Caco-2 (cell line): ENCODE data around the gene BCAS3. TPM values are rescaled to one million over a fixed set of nuclear protein-coding genes. Genes with fewer than 3 reads are reported as not detected.

Experiments used
- BruUV-seq: library from RNA; stranded (reverse); fragments of 400-500 nt; replicated peaks from 2 replicates; lab custom pipeline; 2021; lab: Mats Ljungman, UMichigan
- CTCF ChIA-PET: fragments of 300-600 bp; sonication (Branson Sonifier 250); formaldehyde crosslinking; loops from one replicate; lab custom pipeline; 2022; ENCODE audit warnings: antibody characterized with exemption; lab: Charles Lee
- POLR2A ChIA-PET: fragments of 300-600 bp; sonication (Branson Sonifier 250); formaldehyde crosslinking; loops from one replicate; lab custom pipeline; 2022; ENCODE audit warnings: antibody characterized with exemption; lab: Charles Lee
- DNase-seq, 2 experiments: peaks; one replicate each; pipeline versions ENCODE4 v3.0.0 to v3.0.0-alpha.2; 2020 to 2022
- H3K27me3 ChIP-seq: replicated peaks from 2 replicates; pipeline ENCODE4 v1.6.0; 2011; ENCODE audit warnings: low read length; ENCODE audit not compliant: control insufficient read depth, insufficient read depth
- H3K36me3 ChIP-seq: 2 replicates; pipeline ENCODE4 v1.5.1; 2011; ENCODE audit warnings: low read length; ENCODE audit not compliant: control insufficient read depth, insufficient read depth
- H3K4me1 ChIP-seq: fragments of 250-450 bp; sonication (Bioruptor Pico); 2 replicates; pipeline ENCODE4 v1.5.1; 2020; ENCODE audit warnings: mild to moderate bottlenecking
- H3K4me3 ChIP-seq: 2 replicates; pipeline ENCODE4 v1.5.1; 2011; ENCODE audit warnings: low read depth, mild to moderate bottlenecking, control low read depth, low read length
- H3K9me3 ChIP-seq: fragments of 250-450 bp; sonication (Bioruptor Pico); 2 replicates; pipeline ENCODE4 v1.5.1; 2020; ENCODE audit warnings: mild to moderate bottlenecking, moderate library complexity
- H3K27ac Mint-ChIP-seq: one replicate; pipeline ENCODE4 v1.8.0; 2022; ENCODE audit warnings: mixed read lengths; ENCODE audit not compliant: unreplicated experiment
- H3K27me3 Mint-ChIP-seq: one replicate; pipeline ENCODE4 v1.8.0; 2022; ENCODE audit warnings: mixed read lengths; ENCODE audit not compliant: insufficient read depth, unreplicated experiment
- H3K36me3 Mint-ChIP-seq: one replicate; pipeline ENCODE4 v1.8.0; 2022; ENCODE audit warnings: mild to moderate bottlenecking, mixed read lengths; ENCODE audit not compliant: insufficient read depth, unreplicated experiment
- H3K4me1 Mint-ChIP-seq: one replicate; pipeline ENCODE4 v1.8.0; 2022; ENCODE audit warnings: low read depth, mixed read lengths; ENCODE audit not compliant: unreplicated experiment
- H3K4me3 Mint-ChIP-seq: one replicate; pipeline ENCODE4 v1.8.0; 2022; ENCODE audit warnings: mild to moderate bottlenecking, moderate library complexity, mixed read lengths; ENCODE audit not compliant: unreplicated experiment
- H3K9me3 Mint-ChIP-seq: one replicate; pipeline ENCODE4 v1.8.0; 2022; ENCODE audit warnings: mixed read lengths; ENCODE audit not compliant: unreplicated experiment
- CTCF ChIP-seq, 2 experiments: fragments of 200-600 bp in 1 of 2; IDR thresholded peaks; 1 replicate in 1 of 2; 2 replicates in 1 of 2; pipeline versions ENCODE4 v1.5.1 to v1.8.0; 2011 to 2022; ENCODE audit warnings: antibody characterized with exemption in 1 of 2, control low read depth in 1 of 2, inconsistent platforms in 1 of 2, low read depth in 1 of 2, low read length in 1 of 2, mild to moderate bottlenecking in 1 of 2, moderate library complexity in 1 of 2; ENCODE audit not compliant: insufficient read depth in 1 of 2, severe bottlenecking in 1 of 2, unreplicated experiment in 1 of 2
- intact Hi-C: fragments of 100-400 bp; cut with micrococcal nuclease; formaldehyde crosslinking; loops from one replicate; pipeline ENCODE4 v1.10.0; 2022; ENCODE audit not compliant: unreplicated experiment
- total RNA-seq: library from RNA; stranded (reverse); gene quantifications from 2 replicates; pipeline ENCODE4 v1.2.3, GENCODE V29; 2022

The BCAS3 gene
- total RNA-seq, 1 experiment from 2014 or later, result 44.1 TPM

- Mint-ChIP-seq H3K4me3 (no peak overlapping the region), H3K36me3 (no peaks in the 10 kb centered on the region), H3K27me3 (no peaks in the 10 kb centered on the region), H3K9me3 (peaks cover 5% of the 10 kb centered on the region), H3K4me1 (peaks cover 7% of the 10 kb centered on the region), H3K27ac (no peak overlapping the region)
- BruUV-seq, result no TSS peak
- H3K27me3 ChIP-seq, result no peaks in the 10 kb centered on the region
- no peaks in the 10 kb centered on the region; the same call in 1 of the 2 replicates for H3K4me1 ChIP-seq
- POLR2A ChIA-PET, result no interaction called here
- intact Hi-C loops, result no loop called here
- CTCF ChIA-PET, result no interaction called here
- TF ChIP-seq CTCF (IDR thresholded peaks at IDR 0.05; ENCODE audit: insufficient read depth in 1 of 2, low read depth in 1 of 2, low read length in 1 of 2, severe bottlenecking in 1 of 2, unreplicated experiment in 1 of 2), result no peak
- H3K9me3 ChIP-seq, result no peaks in the 10 kb centered on the region
- H3K36me3 ChIP-seq, result peaks cover 1% of the 10 kb centered on the region; the same call in 1 of the 2 replicates
- no peak for DNase-seq
- H3K4me3 ChIP-seq, result no peak overlapping the region
These were observed 396.3 kb downstream of the BCAS3 start for GRCh38 chr17:61073799-61074513.

GRCh38 chr17:61075988-61076387 lies 398.3 kb downstream of the BCAS3 start:
- H3K9me3 Mint-ChIP-seq, result peaks cover 10% of the 10 kb centered on the region
- intact Hi-C loops, result no loop called here
- DNase-seq, result no peak
- TF ChIP-seq CTCF (IDR thresholded peaks at IDR 0.05; ENCODE audit: insufficient read depth in 1 of 2, low read depth in 1 of 2, low read length in 1 of 2, severe bottlenecking in 1 of 2, unreplicated experiment in 1 of 2), result no peak
- H3K27me3 Mint-ChIP-seq, result no peaks in the 10 kb centered on the region
- Histone ChIP-seq H3K27me3 (no peaks in the 10 kb centered on the region), H3K36me3 (peaks cover 1% of the 10 kb centered on the region; the same call in 1 of the 2 replicates), H3K9me3 (no peaks in the 10 kb centered on the region), H3K4me3 (no peak overlapping the region), H3K4me1 (no peaks in the 10 kb centered on the region; the same call in 1 of the 2 replicates)
- BruUV-seq, result no TSS peak
- H3K4me3 Mint-ChIP-seq, result no peak overlapping the region
- H3K27ac Mint-ChIP-seq, result no peak overlapping the region
- peaks cover 7% of the 10 kb centered on the region for H3K4me1 Mint-ChIP-seq
- ChIA-PET CTCF (no interaction called here), POLR2A (no interaction called here)
- H3K36me3 Mint-ChIP-seq, result peaks cover 5% of the 10 kb centered on the region

- no peaks in the 10 kb centered on the region for H3K27me3 Mint-ChIP-seq
- ChIA-PET POLR2A (no interaction called here), CTCF (no interaction called here)
- H3K36me3 Mint-ChIP-seq, result peaks cover 6% of the 10 kb centered on the region
- no peak for DNase-seq
- intact Hi-C loops, result no loop called here
- TF ChIP-seq CTCF (IDR thresholded peaks at IDR 0.05; ENCODE audit: insufficient read depth in 1 of 2, low read depth in 1 of 2, low read length in 1 of 2, severe bottlenecking in 1 of 2, unreplicated experiment in 1 of 2), result no peak
- no peak overlapping the region for H3K27ac Mint-ChIP-seq
- H3K9me3 ChIP-seq, result no peaks in the 10 kb centered on the region
- no peak overlapping the region for H3K4me3 Mint-ChIP-seq
- H3K4me3 ChIP-seq, result no peak overlapping the region
- H3K36me3 ChIP-seq, result peaks cover 1% of the 10 kb centered on the region; the same call in 1 of the 2 replicates
- no peaks in the 10 kb centered on the region for H3K27me3 ChIP-seq
- H3K4me1 ChIP-seq, result no peaks in the 10 kb centered on the region; the same call in 1 of the 2 replicates
- peaks cover 10% of the 10 kb centered on the region for H3K9me3 Mint-ChIP-seq
- peaks cover 7% of the 10 kb centered on the region for H3K4me1 Mint-ChIP-seq
- BruUV-seq, result no TSS peak
These were observed 399.0 kb downstream of the BCAS3 start for GRCh38 chr17:61076621-61077031.
